HG03571 (cell line): Measurements from ENCODE around the gene ANKRD10.
"Not testable (repeated sequence)": the region's sequence is repeated elsewhere in the genome, so short reads cannot be mapped to it uniquely, and the experiment has no call there.

ENCODE experiments used
- ATAC-seq: cut with Tn5 transposase; IDR thresholded peaks from one replicate; pipeline ENCODE4 v1.9.1; 2021; ENCODE audit not compliant: unreplicated experiment

The ANKRD10 gene

DNA sequence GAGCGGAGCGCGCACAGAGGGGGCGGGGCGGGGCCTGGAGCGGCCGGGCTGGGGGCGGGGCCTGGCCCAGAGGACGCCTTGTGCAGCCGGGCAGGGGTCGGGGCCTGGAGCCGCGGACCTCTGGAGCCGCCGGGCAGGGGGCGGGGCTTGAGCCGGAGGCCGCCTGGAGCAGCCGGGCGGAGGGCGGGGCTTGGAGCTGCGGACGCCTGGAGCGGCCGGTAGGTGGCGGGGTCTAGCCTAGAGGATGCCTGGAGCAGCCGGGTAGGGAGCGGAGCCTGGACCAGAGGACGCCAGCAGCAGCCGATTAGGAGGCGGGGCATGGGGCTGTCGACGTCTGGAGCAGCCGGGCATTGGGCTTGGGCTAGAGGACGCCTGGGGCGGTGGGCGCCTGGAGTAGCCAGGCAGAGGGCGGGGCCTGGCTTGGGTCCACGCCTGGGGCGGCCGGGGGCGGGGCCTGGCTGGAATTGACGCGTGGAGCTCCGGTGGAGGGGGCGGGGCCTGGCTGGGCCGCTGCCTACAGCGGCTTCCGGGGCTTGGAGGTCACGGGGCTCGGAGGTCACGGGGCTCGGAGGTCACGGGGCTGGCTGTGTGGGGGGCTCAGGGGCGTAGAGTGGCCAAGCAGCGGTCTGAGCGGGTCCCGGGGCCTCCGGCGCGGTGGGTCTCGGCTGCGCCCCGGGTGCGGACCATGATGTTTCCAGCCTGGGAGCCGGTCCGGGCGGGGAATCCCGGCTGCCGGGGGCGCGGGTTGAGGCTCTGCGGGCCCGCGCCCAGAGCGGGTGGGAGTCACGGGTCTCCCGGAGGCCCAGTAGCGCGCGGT lies at the start of gene ANKRD10:
Gene ANKRD10, minus strand, starts transcription at position 13 of the 817 bp plus-strand sequence. CDS start 135 bp downstream, outside the sequence.
- peak; percentile 74 for ATAC-seq

DNA sequence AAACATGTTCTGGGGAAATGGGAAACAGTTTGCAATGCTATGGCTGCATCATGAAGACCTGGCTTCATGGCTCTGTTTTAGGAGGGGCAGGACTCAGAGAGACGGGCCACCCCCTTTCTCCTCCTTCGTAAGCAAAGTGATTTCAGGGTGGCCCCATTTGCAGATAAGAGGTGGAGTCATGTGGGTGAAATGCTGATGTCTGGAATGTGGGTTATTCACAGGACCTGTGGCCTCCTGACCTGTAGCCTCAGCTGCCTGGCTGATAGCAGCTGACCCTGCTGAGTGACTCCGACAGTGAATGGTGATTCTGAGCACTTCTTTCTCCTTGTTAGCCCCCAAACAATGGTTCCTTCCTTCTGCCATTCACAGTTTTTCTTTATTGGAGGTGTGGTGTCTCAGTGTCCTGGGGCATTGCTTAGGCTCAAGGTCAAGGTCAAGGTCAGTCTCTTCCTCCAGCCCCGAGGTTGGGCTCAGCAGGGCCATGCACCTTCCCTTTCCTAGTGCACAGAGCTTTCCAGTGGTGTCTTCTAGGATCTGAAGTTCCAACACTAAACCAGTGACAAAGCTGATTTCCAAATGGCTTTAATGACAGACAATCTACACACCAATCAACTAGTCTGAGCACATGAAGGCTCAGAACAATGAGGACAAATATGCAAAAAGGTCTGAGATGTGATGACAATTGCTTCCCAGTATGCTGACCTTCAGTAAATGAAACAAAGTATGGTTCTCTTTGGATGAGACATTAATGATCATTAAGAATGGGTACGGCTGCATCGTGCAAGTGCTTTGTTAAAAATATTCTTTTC lies 49.6 kb upstream of the ANKRD10 start:
- no peak for ATAC-seq

DNA sequence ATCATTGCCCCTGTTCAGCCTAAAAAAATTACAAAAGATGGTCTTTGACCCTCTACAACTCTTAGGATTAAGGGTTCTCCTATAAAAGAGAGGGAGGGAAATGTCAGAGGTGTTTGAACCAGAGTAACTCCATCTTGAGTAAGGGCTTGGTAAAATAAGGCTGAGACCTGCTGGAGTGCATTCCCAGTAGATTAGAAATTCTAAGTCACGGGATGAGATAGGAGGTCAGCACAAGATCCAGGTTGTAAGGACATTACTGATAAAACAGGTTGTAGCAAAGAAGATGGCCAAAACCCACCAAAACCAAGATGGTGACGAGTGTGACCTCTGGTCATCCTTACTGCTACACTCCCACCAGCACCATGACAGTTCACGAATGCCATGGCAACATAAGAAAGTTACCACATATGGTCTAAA lies 48.7 kb upstream of the ANKRD10 start:
- no peak for ATAC-seq

DNA sequence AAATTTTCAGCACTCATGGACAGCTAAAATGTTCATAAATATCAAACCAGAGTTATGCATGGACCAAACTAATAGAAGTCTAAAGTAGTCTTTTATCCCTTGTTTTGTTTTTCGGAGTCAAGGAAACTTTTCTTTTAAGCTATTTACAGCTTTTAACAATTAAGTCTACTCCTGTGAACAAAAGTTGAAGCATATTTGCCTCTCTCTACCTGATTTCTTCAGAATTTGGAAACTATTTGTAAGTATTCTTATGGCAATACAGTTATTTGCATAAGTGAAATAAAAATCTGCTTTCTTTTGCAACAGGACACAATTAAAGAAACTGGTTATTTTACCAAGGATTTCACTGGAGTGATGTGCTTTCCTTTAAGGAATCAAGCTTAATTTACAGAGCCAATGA lies 47.1 kb upstream of the ANKRD10 start:
- ATAC-seq = no peak

DNA sequence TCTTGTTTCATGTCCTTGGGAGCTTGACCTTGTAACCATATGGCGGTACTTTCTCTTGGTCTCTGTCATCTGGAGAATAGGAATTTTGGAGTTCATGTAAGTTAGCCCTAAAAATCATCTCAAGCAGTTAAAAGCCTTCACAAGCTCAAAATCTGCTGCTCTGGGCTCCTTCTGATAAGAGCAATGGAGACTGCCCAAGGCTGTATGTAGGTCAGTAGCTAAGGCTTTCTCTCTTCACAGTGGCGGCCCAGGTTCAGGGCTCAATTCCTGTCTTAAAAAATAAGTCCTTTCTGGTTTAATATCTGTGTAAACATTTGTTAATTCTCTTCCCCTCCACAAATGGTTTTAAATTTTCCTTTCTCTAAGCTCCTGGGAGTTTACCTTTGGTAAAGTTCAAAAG lies 45.3 kb upstream of the ANKRD10 start:
- ATAC-seq = no peak

DNA sequence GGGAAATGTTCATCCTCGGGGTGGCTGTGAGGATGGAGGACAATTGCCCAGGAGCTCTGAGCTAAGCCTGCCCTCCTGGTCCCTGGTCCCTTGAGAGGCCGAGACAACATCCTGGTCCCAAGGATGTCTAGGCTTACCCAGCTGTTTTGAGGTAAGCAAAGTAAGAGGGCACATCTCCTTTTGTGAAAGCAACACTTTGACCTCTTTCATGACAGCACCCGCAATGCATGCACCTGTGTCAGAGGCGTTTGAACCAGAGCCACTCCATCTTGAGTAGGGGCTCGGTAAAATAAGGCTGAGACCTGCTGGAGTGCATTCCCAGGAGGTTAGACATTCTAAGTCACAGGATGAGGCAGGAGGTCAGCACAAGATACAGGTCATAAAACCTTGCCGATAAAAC lies 43.1 kb upstream of the ANKRD10 start:
- ATAC-seq = no peak

DNA sequence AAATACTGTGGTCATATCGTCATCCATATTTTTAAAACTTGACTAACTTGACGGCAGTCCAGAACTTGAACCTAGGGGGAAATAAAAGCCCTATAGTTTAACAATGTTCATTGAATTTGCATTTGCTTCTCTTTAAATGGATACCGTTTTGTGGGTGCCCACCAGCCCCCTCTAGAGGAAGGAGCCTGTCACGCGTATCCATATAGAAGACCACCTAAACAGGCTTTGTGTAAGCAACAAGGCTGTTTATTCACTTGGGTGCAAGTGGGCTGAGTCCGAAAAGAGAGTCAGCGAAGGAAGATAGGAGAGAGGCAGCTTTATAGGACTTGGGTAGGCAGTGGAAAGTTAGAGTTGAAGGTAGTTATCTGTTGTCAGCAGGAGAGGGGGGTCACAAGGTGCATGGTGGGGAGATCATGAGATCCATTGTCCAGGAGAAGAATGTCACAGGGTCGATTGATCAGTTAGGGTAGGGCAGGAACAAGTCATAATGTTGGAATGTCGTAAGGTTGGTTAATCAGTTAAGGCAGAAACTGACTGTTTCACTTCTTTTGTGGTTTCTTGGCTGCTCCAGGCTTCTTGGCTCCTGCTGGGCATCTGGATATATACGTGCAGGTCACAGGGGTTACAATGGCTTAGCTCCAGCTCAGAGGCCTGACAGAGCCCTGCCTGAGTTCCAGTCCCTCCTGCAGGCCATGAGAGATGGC lies 42.5 kb upstream of the ANKRD10 start:
- ATAC-seq = no peak

DNA sequence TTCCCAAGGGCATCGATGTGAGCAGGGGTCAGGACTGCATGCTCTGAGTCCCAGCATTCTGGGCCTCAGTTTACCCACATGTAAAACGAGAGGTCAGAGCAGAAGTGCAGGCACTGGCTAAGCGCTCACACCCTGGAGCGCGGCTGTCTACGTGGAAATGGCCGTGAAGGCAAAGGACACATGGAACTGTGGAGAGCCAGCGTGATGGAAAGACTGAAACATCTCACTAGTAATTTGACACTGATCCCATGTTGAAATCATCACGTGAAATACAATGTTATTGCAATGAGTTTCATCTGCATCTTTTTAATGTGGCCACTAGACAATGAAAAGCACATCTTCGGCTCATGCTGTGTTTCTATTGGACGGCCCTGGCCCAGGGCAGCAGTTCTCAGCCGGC lies 41.3 kb upstream of the ANKRD10 start:
- ATAC-seq = not testable (repeated sequence)

DNA sequence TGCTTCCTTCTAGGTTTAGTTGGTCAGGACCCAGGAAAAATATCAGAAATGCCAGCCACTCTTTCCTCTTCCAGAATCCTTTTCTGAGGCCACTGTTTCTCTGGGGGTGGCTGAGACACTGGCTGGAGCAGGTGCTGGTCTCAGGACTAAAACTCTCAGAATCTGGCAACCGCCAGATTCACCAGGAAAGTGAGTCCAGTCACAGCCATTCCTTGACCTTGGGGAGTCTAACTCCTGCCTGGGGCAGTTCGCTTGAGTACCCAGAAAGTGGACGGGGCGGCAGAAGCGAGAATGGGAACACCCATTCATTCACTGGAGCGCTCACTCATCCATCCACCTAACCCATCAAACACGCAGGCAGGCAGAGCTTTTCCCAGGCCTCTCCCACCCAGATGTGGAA lies 40.7 kb upstream of the ANKRD10 start:
- ATAC-seq = not testable (repeated sequence)

DNA sequence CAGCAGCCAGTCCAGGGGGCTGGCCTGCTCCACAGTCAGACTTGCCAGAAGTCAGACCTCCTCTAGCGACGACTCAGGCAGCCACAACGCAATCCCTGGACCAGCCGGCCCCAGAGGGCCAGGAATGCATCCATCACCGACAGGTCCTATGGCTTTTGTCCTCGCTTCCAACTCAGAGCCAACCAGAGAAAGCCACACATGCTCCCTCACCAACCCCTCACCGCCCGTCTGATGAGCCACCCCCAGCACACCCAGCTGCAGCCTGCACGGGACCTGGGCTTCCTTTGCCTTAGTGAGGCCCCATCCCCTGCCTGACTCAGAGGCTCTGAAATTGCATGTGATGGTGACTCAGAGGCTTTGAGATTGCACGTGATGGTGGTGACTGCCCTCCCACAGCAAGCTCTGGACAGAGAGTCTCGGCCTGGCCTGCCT lies 40.2 kb upstream of the ANKRD10 start:
- not testable (repeated sequence) for ATAC-seq

DNA sequence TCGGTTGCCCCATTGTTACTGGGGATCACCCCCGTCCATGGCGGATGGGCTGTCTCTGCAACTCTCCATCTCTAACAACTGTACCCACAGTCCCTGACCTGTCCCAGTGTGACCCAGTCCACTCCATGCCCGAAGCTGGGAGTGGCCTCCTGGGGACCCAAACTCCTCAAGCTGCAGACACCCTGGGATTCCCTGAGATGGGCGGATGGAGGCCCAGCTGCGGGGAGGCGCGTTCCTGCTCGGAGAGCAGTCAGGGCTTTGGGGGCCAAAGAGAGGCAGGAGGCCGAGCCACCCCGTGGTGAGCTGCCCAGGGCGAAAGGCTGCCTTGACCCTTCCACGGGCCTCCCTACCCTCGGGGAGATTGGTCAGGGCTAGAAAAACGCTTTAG lies 39.7 kb upstream of the ANKRD10 start:
- not testable (repeated sequence) for ATAC-seq

DNA sequence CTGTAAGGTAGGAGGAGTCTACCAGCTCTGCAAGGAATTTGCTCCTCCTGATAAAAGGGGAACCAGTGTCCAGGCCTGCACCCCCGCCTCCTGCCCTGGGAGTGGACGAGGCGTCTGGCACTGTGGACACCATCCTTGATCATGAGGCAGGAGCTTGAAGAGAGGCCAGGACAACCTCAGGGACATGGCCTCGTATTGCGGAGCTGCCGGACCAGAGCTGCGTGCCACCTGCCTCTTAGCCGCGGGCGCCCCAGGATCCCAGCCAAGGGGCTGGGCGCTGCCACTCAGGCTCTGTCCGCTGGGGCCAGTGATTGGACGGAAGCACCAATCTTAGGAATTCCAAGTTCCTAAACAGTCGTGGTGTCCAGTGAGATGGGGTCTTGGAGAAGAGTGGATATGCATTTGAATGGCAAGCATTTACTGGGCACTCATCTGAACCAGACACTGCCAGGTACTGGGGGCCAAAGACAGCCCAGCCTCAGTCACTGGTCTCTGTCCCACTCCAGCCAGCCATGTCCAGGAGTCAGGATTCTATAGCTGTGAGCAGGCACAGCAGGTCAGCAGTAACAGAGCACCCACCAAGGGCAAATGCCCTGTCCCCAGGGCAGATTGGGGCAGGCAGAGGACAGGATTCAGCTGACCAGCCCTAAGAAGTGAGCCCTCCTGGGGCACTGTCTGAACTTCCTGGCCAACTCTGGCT lies 39.1 kb upstream of the ANKRD10 start:
- no peak for ATAC-seq

DNA sequence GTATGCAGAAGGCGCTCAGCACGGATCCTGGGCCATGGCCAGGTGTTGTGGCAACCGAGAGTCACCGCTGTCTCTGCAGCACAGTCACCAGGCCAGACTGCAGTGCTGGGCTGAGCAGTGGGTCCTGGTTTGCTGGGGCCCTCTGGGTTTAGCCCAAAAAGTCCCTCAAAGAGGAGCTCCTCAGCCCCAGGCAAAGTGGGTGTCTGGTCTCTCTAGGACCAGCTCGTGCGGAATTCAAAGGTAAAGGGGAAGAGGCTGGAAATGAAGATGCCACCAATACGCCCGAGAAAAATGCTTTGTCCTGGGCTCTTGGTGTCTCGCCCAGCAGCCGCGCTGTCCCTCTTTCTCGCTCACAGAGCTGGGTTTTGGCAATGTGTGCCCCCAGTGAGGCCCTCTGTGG lies 38.5 kb upstream of the ANKRD10 start:
- no peak for ATAC-seq

DNA sequence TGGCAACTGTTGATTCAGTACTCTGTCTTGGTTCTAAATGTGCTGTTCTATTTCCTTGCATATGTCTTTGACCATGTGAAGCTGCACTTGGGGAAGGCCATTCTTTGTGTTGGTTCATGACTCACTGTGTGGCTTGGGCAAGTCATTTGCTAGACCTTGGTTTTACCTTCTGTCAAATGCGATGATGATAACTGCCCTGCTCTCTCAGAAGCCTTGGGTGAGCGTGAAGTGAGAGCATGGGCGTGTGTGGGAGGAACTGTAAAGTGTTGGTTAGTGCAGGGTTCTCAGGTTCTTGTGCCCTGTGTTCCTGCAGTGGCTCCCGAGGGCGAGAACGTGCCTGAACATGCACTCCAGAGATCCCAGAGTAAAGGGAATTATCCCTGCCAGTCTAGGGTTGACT lies 37.3 kb upstream of the ANKRD10 start:
- ATAC-seq = not testable (repeated sequence)

DNA sequence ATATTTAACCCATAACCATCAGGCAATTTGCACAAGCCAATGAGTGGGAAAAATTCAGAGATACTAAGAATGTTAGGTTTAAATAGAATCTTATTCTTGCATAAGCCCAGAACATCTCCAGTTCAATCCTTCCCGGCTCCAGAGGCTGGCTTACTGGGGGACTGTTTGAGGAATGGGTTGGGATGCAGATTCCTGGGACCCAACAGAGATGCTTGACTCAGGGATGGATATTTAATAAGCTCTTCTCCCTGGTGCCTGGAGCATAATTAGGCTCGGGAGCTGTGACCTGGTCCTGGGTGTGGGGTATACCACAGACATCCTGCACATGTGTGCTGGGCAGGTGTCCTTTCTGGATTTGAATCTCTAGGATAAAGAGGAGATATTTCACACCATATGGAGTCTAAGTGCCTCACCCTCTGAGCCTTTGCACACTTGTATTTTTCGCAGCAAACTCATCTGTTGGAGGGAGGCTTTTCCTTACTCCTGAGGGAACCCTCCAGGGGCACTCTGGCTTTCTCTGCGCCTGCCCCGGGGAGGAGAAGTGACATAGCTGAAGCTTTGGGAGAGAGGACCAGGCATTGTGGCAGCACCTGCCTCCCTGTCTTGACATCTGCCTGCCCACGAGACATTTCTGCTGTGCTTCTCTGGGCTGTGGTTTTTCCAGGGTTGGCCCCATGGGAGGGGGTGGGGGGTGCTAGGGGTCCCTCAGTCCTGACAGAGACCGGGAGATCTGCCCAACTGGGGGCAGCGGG lies 36.1 kb upstream of the ANKRD10 start:
- no peak for ATAC-seq

DNA sequence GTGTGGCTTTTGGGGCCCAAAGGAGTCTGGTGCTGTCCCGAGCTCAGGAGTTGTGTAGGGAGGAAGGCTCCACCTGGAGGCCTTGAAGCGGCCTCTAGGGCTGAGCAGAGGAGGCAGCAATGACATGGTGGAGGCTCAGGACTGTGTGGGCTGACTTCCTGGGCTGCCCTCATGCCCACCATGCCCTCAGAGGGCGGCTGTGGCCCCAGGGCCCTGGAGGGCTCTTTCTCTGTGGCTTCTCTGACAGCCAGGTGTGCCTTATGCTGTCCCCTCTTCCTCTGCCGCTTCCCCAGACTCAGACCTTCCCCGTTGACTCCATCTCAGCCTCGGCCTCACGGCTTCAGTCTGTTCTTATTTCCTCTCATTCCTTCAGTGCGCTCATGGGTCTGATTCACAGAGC lies 35.5 kb upstream of the ANKRD10 start:
- ATAC-seq = no peak

DNA sequence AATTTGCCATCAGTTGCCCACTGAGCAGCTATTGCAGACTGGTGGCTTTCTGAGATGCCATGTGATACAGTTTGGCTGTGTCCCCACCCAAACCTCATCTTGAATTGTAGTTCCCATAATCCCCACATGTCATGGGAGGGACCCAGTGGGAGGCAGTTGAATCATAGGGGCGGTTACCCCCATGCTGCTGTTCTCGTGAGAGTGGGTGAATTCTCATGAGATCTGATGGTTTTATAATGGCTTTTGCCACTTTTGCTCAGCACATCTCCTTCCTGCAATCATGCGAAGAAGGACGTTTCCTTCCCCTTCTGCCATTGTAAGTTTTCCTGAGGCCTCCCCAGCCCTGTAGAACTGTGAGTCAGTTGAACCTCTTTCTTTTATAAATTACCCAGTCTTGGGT lies 34.8 kb upstream of the ANKRD10 start:
- no peak for ATAC-seq

DNA sequence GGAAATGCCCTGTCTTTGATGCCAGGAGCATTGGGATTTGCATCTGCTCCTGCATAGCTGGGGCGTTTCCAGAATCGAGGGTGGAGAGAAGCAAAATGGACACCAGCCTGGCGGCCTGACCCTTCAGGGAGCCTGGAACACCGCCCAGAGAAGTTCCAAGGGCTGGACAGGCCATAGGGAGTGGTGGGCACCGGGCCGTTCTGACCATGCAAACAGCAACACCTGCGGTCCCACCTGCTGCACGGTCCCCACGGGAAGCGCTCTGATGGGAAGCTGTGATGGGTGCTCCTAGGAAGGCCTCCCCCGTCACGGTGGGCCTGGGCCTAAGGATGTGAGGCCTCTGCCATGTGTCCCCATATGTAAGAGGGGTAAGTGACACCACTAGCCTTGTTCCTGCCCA lies 34.2 kb upstream of the ANKRD10 start:
- ATAC-seq = no peak

DNA sequence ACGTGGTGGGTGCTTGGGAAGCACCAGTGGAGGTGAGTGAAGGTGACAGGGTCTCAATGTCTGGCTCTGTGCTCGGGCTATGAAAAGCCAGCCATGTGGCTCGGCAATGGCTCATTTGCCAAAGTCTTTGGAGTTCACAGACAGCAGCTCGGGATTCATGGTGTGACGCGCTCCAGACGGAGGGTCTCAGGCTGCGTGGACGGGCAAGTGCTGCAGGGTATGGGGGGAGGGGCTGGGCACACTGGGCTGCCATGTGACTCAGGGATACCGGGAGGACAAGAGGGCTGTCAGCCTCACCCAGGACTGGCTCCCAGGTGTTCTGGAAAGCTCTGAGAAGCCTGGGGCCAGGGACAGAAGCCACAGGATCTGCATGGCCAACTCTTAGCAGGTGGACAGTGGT lies 32.5 kb upstream of the ANKRD10 start:
- not testable (repeated sequence) for ATAC-seq

DNA sequence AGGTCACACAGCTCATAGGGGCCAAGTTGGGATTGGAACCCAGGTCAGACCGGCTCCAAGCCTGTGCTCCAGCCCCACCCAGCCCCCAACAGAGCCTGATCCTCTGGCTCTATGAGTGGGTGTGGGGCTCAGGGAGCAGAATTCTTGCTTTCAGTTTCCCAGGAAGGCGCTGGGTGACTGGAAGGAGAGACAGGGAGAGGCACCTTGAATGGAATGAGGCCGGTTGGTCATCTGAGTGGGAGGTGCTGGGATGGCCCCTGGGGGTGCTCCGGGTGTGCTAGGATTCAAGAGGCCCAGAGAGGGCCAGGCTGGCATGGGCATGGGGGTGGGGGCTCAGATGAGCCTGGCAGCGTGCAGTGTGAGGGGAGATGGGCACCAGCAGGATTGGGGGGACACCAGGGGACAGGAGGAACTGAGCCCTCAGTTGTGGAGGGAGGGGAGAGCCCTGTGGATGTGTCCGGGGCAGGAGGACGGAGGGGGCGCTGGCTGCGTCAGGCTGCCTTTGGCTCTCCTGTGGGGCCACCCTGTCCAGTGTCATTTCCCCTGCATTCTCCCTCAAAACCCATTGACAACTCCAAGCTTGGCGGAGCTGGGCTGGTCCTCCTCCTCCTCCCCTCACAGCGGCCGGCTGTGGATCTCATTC lies 31.2 kb upstream of the ANKRD10 start:
- no peak for ATAC-seq
